A204.1 (cell line): ENCODE results near the gene FAF2.

Source experiments
- FAIRE-seq: peaks from 2 replicates; lab custom pipeline; 2012; peaks lifted over from hg19 to GRCh38; lab: Jason Lieb, UNC

Gene FAF2

GRCh38 chr5:176531902-176532493 is 83.8 kb downstream of the FAF2 start:
- no peak for FAIRE-seq

- no peak for FAIRE-seq
These were observed 84.6 kb downstream of the FAF2 start for GRCh38 chr5:176532795-176533194.

- FAIRE-seq: no peak
These were observed 85.2 kb downstream of the FAF2 start for GRCh38 chr5:176533390-176533789.

- no peak for FAIRE-seq
These were observed 85.9 kb downstream of the FAF2 start for GRCh38 chr5:176533894-176534611.

GRCh38 chr5:176534640-176535039 is 86.5 kb downstream of the FAF2 start:
- FAIRE-seq: no peak

GRCh38 chr5:176535101-176535663 is 87.0 kb downstream of the FAF2 start:
- no peak for FAIRE-seq

- FAIRE-seq: no peak
These were observed 87.5 kb downstream of the FAF2 start for GRCh38 chr5:176535664-176536131.

- no peak for FAIRE-seq
These were observed 88.1 kb downstream of the FAF2 start for GRCh38 chr5:176536132-176536901.

- FAIRE-seq: no peak
These were observed 88.8 kb downstream of the FAF2 start, which contains the start of gene RNF44 for GRCh38 chr5:176536902-176537553. TSS of gene RNF44 (minus strand) at chr5:176537402. CDS start at chr5:176532472, 4,930 bp downstream.

GRCh38 chr5:176537554-176538229 is 89.5 kb downstream of the FAF2 start:
- FAIRE-seq: peak; percentile 95

GRCh38 chr5:176538230-176538988 is 90.2 kb downstream of the FAF2 start:
- FAIRE-seq: no peak

- no peak for FAIRE-seq
These were observed 90.8 kb downstream of the FAF2 start for GRCh38 chr5:176538989-176539384.

- FAIRE-seq: no peak
These were observed 92.3 kb downstream of the FAF2 start for GRCh38 chr5:176540476-176540899.

- no peak for FAIRE-seq
These were observed 92.8 kb downstream of the FAF2 start for GRCh38 chr5:176540956-176541337.

GRCh38 chr5:176541338-176542134 is 93.4 kb downstream of the FAF2 start:
- no peak for FAIRE-seq

- FAIRE-seq: no peak
These were observed 94.0 kb downstream of the FAF2 start for GRCh38 chr5:176542135-176542595.

- no peak for FAIRE-seq
These were observed 94.6 kb downstream of the FAF2 start for GRCh38 chr5:176542596-176543427.

GRCh38 chr5:176543428-176544182 is 95.4 kb downstream of the FAF2 start:
- no peak for FAIRE-seq
